TTC549 (cell line): Measurements from ENCODE around the gene UBE2E2.

ENCODE experiments used
- FAIRE-seq: peaks from 2 replicates; lab custom pipeline; 2012; peaks lifted over from hg19 to GRCh38; lab: Jason Lieb, UNC

The UBE2E2 gene

DNA sequence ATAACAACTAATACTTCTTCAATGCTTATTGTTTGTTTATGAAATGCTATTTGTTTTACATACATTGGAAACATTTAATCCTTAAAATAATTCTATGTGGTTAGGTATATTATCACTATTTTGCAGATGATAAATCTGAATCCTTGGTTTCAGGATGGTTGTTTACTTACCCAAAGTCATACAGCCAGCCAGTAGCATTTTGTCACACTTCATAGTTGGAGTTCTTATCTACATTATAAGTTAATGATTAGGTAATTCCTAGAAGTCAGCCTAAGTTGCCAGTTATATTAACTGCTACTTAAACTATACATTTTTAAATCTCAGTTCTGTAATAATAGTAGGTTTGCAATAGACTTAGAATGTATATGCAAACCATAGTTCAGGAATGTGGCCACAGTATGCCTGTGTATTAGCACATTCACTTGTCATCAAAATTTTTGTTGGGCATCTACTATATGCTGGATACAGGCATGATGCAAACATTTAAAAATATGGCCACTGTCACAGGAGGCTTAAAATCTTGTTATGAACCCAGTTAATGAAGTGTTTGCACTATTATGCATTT, 187.9 kb downstream of the UBE2E2 start:
- FAIRE-seq, result no peak

DNA sequence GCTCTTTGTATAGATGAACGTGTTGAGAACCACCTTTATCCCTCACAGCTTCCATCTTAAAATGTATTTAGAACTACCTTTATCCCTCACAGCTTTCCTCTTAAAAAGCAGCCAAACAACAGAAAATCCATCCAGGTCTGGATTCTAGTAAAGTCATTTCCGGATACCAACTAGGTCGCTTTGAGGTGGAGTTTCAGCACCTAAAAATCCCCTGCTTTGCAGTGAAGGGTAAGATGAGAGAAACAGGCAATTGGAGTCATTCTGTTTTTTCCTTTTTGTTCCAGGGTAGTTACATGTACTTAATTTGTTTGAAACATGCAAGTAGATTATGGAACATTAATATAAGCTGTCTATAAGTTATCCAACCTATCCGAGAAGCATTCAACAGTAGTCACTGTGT, 192.0 kb downstream of the UBE2E2 start:
- FAIRE-seq, result no peak

- FAIRE-seq, result no peak
Measured at GRCh38 chr3:23396746-23397145, 193.6 kb downstream of the UBE2E2 start.

- FAIRE-seq, result no peak
Measured at GRCh38 chr3:23399221-23399620, 196.1 kb downstream of the UBE2E2 start.

GRCh38 chr3:23402728-23403492, 199.8 kb downstream of the UBE2E2 start:
- no peak for FAIRE-seq

DNA sequence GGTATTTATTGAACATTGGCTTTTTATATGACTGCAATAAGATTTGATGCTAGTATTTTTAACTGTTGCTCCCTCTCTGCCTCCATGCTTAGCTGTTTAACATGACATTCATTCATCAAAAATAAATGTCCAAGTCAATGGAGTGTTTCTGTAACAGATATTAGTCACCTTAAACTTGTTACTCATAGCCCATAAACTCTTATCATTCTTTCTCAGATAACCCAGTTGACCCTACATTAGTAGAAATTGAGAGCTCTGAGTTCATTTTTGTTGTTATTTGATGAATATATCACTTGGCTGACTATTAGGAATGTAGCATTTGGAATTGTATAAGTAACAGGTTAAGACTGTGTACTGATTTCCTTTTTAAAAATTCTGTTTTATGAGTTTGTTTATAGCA, 201.1 kb downstream of the UBE2E2 start:
- FAIRE-seq, result no peak

- FAIRE-seq, result no peak
Measured at GRCh38 chr3:23405081-23405480, 202.0 kb downstream of the UBE2E2 start.

- FAIRE-seq, result no peak
Measured at GRCh38 chr3:23406601-23407000, 203.5 kb downstream of the UBE2E2 start.

DNA sequence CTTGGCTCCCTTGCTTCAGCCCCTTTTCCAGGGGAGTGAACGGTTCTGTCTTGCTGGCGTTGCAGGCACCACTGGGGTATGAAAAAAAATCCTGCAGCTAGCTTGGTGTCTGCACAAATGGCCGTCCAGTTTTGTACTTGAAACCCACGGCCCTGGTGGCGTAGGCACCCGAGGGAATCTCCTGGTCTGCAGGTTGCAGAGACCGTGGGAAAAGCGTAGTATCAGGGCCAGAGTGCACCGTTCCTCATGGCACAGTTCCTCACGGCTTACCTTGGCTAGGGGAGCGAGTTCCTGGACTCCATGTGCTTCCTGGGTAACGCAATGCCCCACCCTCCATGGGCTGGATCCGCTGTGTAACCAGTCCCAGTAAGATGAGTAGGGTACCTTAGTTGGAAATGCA, 214.9 kb downstream of the UBE2E2 start:
- no peak for FAIRE-seq

DNA sequence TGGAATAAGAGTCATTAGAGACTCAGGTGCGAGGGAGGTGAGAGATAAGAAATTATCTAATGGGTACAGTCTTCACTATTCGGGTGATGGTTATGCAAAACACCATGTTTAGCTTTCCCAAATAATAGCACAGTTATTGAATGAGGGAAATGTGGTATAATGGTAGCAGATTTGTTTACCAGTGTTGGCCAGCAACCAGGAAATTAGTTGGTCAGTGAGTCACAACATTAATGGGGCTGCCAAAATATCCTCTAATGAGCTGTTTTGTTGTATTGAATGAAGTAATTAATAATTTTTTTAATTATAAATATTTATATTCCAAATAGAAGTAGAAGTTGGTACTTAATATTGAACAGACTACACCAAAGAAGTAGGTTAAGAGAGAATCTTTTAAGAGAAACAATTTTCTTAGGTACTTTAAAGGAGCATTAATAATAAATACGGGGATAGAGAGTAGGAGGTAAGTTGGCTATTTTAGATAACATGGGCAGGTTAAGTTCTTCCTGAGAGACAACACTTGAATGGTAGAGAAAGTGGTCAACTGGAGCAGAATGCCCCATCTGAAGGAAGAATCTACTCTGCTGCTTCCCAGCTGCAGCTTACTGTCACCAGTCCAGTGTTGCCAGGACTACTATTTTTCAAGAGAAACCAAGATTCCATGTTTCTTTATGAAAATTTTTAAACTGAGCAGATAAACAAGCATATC, 218.8 kb downstream of the UBE2E2 start:
- no peak for FAIRE-seq

DNA sequence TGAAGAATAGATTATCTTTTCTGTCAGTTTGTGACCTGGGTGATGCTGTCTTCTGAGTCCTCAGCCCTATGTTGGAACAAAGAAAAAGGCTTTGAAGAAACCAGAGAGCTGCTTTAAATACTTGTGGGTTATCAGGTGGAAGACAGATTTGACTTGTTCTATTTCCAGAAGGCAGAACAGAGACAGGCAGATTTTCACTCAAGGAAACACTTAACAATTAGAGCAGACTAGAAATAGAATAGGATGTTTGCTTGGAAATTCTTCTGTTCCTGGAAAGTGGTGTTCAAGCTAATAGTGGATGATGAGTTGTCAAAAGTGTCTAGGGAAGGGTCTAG, 219.4 kb downstream of the UBE2E2 start:
- FAIRE-seq, result no peak

GRCh38 chr3:23425410-23425809, 222.3 kb downstream of the UBE2E2 start:
- no peak for FAIRE-seq

- no peak for FAIRE-seq
Measured at GRCh38 chr3:23430781-23431398, 227.8 kb downstream of the UBE2E2 start.

GRCh38 chr3:23431764-23432163, 228.6 kb downstream of the UBE2E2 start:
- no peak for FAIRE-seq

DNA sequence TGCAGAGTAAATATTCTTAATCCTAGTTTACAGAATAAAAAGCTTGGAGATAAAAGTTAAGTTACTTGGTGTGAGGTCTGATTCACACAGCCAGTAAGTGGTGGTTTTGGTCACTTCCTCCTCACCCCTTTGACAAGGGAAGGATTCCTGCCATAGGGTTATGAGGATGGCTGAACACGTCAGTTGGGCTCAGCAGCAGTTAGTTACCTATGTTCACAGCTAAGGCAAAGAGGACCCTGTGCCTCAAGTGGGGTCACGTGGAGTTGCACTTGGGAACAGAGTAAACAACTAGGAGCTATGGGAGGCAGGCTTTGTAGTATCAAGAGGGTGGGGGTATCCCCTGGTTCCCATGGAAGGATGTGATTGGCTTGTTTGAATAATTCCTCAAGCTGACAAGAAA, 232.2 kb downstream of the UBE2E2 start:
- no peak for FAIRE-seq

DNA sequence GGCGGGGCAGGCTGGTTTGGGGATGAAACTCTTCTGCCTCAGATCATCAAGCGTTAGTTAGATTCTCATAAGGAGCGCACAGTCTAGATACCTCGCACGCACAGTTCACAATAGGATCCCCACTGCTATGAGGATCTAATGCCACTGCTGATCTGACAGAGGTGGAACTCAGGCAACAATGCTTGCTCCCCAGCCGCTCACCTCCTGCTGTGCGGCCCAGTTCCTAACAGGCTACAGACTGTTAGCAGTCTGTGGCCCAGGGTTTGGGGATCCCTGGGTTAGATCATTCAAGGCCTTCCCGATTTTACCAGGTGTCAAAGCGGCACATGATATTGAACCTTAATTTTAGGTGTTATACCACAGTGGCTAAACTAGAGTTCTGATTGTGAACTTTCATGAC, 232.8 kb downstream of the UBE2E2 start:
- no peak for FAIRE-seq

GRCh38 chr3:23437484-23438145, 234.5 kb downstream of the UBE2E2 start:
- FAIRE-seq, result no peak

- FAIRE-seq, result no peak
Measured at GRCh38 chr3:23438657-23439056, 235.5 kb downstream of the UBE2E2 start.

DNA sequence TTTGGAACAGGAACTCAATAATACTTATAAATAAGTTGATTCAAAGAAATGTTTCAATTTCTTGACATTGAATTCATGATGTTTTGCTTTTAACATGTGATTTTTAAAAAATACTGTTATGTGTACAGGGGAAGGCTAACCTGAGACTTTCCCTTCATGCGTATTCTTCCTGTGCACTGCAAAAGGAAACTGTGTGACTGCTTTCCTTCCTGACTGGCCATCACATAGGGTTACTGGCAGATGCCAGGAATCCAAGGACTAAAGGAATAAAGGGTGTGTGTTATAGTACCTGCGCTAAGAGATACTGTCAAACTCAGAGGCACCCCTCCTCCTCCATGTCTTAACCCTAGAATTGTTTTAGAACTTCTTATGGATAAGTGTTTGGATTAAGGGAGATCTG, 236.0 kb downstream of the UBE2E2 start:
- no peak for FAIRE-seq

- no peak for FAIRE-seq
Measured at GRCh38 chr3:23440416-23441294, 237.5 kb downstream of the UBE2E2 start.

DNA sequence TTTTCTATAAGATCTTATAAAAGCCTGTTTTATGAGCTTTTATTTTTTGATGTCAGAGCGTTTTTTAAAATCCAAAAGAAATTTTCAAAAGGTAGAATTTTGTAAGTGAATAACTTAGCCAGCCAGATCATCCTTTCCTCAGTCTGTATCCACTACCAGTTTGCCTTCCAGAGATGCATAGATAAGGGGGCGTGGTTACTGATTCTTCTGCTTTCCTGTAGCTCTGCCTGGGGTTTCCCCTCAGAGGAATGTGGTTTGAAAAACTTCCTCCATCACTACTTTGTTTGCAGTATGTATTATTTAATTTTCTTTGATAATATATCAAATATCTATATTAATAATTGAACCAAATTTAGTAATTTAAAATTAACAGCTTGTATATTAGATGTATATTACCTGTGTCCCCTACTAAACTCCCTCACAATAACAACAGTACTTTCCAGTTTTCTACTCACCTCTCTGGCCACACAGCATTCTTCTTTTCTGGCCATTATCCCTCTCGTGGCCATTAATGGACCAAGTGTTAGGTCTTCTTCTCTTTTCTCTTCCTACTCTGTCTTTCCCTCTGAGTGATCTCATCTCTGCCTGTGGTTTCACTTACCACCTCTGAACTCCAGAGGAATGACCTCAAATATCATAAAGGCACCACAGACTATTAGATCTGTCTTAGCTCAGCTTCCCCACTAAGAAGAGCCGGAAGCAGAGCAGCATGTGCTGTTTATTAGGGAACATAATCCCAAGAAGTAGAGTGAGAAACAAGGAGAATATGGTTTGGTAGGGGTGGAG, 239.7 kb downstream of the UBE2E2 start:
- FAIRE-seq, result no peak
